Omental fat pad (tissue), 4 donors: ENCODE results near the gene ZSWIM4. TPM values are rescaled to one million over a fixed set of nuclear protein-coding genes. Genes with fewer than 3 reads are reported as not detected.

Experiments used
- ATAC-seq: fragments of 150-250 bp; one replicate; pipeline ENCODE4 v1.9.1; 2016; ENCODE audit warnings: mild to moderate bottlenecking, moderate library complexity; ENCODE audit not compliant: low FRiP score
- DNase-seq: peaks from one replicate; pipeline ENCODE4 v3.0.0-alpha.2; 2019; ENCODE audit warnings: low spot score
- CTCF ChIP-seq, 3 donors: fragments of 450-650 bp; IDR thresholded peaks; one replicate each; pipeline ENCODE4 v1.5.1; 2016 to 2017; ENCODE audit warnings: antibody characterized with exemption in 3 of 3, mild to moderate bottlenecking in 3 of 3, moderate library complexity in 2 of 3
- total RNA-seq, 4 donors: library from RNA; depleted of rRNA; stranded (reverse); fragments of >200 nt; gene quantifications; one replicate each; pipeline ENCODE4 v1.1.0, GENCODE V29; 2016

Gene ZSWIM4
- total RNA-seq, 4 donors from 2014 or later = 3.8 to 5.2 (median 4.6) TPM

- ATAC-seq (peak; percentile 42), DNase-seq (no peak)
- TF ChIP-seq CTCF (IDR thresholded peaks at IDR 0.05) = no peak
Measured at GRCh38 chr19:13872695-13873389, 77.6 kb downstream of the ZSWIM4 start.

GRCh38 chr19:13873834-13874515, 78.7 kb downstream of the ZSWIM4 start:
- DNase-seq (no peak), ATAC-seq (no peak)
- no peak for TF ChIP-seq CTCF (IDR thresholded peaks at IDR 0.05)

GRCh38 chr19:13875824-13876223, 80.6 kb downstream of the ZSWIM4 start:
- no peak for TF ChIP-seq CTCF (IDR thresholded peaks at IDR 0.05)
- ATAC-seq (no peak), DNase-seq (no peak)

GRCh38 chr19:13876834-13877233, 81.6 kb downstream of the ZSWIM4 start, which contains the start of gene NANOS3:
TSS of gene NANOS3 (plus strand) at chr19:13877134. CDS start at chr19:13877249, 115 bp downstream.
- no peak for ATAC-seq

GRCh38 chr19:13877303-13877702, 82.1 kb downstream of the ZSWIM4 start:
- TF ChIP-seq CTCF (IDR thresholded peaks at IDR 0.05) = no peak
- DNase-seq (no peak), ATAC-seq (no peak)

More at GRCh38 chr19:13876834-13877233, 81.6 kb downstream of the ZSWIM4 start, which contains the start of gene NANOS3:
- no peak for DNase-seq
- TF ChIP-seq CTCF (IDR thresholded peaks at IDR 0.05) = no peak

- ATAC-seq = peak; percentile 97
- peak in 2 of 3 donors; percentile 98 for TF ChIP-seq CTCF (IDR thresholded peaks at IDR 0.05)
- peak; percentile 97 for DNase-seq
Measured at GRCh38 chr19:13880059-13881043, 85.1 kb downstream of the ZSWIM4 start.
